ENCODE measurements around the gene ENOX2.

ENOX2 gene

DNA sequence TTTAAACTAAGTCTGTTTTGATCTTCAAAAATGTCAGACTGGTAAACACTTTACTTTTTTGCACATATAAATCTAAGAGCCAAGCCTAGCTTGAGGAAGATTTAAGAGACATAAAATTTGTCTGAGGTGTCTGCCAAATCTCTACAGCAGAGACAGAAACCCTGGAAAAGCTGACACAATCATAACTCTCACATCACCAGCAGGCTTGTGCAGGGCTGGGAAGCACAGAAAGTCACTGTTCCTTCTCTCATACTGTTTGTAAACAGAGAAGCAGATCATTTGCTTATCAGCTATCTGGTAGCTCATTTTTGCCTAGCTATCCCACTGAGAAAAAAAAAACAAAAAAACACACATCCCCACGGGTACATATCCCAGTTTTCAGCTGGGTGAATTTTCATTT is 7.0 kb downstream of the ENOX2 start:
- DNase-seq (ENCODE audit: low read depth): no peak
- no peak overlapping the region for H3K4me3 ChIP-seq (ENCODE audit: low read length)
- TF ChIP-seq CTCF (conservative IDR thresholded peaks at IDR 0.05; ENCODE audit: low read depth, low read length): no peak

DNA sequence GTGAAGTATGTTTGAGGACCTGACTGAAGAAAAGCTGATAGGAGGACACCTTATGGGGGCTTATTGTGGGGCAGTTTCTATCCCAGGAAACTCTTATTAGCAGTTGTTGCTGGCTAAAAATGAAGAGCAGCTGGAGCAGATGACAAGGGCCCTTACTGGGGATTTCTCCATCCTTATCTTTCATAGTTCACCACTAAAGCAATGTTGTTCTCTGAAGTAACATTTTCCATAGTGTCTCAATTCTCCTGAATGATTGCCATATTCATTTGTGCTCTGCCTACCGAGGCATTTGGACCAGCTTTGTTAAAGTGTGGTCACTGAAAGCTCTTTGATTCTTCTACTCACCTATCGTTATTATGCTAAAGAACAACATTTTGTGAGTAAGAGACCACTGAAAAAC is 7.7 kb downstream of the ENOX2 start:
- H3K4me3 ChIP-seq (ENCODE audit: low read length): no peak overlapping the region
- DNase-seq (ENCODE audit: low read depth): no peak
- TF ChIP-seq CTCF (conservative IDR thresholded peaks at IDR 0.05; ENCODE audit: low read depth, low read length): no peak

DNA sequence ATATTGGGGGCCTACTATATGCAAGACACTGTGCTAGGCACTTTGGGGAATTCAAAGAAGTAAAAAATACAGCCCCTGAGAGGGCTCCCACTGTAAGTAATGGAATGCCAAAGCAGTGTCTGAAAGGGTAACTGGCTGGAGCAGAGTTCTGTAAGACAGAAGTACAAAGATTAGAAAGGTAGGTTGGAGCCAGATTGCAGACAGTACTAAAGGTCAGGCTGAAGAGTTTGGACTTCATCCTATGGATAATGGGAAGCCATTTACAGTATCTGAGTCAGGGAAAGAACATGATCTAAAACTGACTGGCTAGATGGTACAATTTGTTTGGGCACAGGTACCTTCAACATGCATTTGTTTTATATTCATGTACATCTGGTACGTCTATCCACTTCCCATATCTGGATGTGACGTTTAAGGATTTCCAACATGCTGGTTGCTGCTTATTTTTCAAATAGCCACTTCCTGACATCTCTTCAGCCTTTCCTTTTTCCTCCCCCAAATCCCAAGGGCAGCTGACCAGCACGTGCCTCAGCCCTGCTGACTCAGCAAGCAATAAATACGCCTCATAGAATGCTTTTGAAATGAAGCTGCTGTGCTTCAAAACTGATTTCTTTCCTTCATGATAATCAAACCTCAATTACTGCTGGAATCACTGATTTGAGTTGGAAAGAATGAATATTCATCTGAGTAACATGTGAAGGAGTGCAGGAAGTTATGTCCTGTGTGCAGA is 9.5 kb downstream of the ENOX2 start:
- no peak for DNase-seq (ENCODE audit: low read depth)
- no peak overlapping the region for H3K4me3 ChIP-seq (ENCODE audit: low read length)
- no peak for TF ChIP-seq CTCF (conservative IDR thresholded peaks at IDR 0.05; ENCODE audit: low read depth, low read length)

- no peak for DNase-seq (ENCODE audit: low read depth)
- TF ChIP-seq CTCF (conservative IDR thresholded peaks at IDR 0.05; ENCODE audit: low read depth, low read length): no peak
- H3K4me3 ChIP-seq (ENCODE audit: low read length): no peak overlapping the region
Observed at GRCh38 chrX:130887376-130887775, 15.6 kb downstream of the ENOX2 start.

- H3K4me3 ChIP-seq (ENCODE audit: low read length): no peak overlapping the region
- TF ChIP-seq CTCF (conservative IDR thresholded peaks at IDR 0.05; ENCODE audit: low read depth, low read length): no peak
- DNase-seq (ENCODE audit: low read depth): no peak
Observed at GRCh38 chrX:130885996-130886395, 17.0 kb downstream of the ENOX2 start.

DNA sequence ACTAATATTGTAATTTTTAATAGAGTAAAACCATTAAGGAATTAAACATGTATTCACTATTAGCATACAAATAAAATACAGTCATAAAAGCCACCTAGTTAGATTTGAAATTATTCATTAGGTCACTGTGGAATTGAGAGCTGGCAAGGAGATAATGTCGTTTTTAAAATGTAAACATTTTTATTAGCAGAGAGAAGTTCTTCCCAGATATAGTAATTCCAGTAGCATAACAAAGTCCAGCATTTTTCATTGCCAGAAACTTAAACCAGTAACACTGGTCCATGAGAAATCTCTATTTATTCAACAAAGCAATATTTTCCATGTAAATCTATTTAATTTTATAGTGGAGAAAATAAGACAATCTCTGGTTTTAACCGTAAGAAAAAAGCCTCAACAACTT is 17.5 kb downstream of the ENOX2 start:
- no peak for DNase-seq (ENCODE audit: low read depth)
- no peak for TF ChIP-seq CTCF (conservative IDR thresholded peaks at IDR 0.05; ENCODE audit: low read depth, low read length)
- no peak overlapping the region for H3K4me3 ChIP-seq (ENCODE audit: low read length)

GRCh38 chrX:130884627-130885026 is 18.4 kb downstream of the ENOX2 start:
- no peak overlapping the region for H3K4me3 ChIP-seq (ENCODE audit: low read length)
- TF ChIP-seq CTCF (conservative IDR thresholded peaks at IDR 0.05; ENCODE audit: low read depth, low read length): no peak
- no peak for DNase-seq (ENCODE audit: low read depth)

All from retinal pigment epithelial cell (primary cell).